GM12878 (cell line): ENCODE measurements around the gene CDK11B. TPM values are rescaled to one million over a fixed set of nuclear protein-coding genes. Genes with fewer than 3 reads are reported as not detected.

Experiments
- ATAC-seq: fragments of 200-7000 bp; cut with Tn5 transposase; 3 replicates; pipeline ENCODE4 v1.9.1; 2020; ENCODE audit warnings: mild to moderate bottlenecking, moderate library complexity
- BruUV-seq: library from RNA; stranded (reverse); fragments of 400-500 nt; replicated peaks from 2 replicates; lab custom pipeline; 2021; lab: Mats Ljungman, UMichigan
- CTCF ChIA-PET: fragments of 300-600 bp; sonication (Branson Sonifier 250); formaldehyde crosslinking; extraction: SDS; loops from one replicate; lab custom pipeline; 2021; ENCODE audit warnings: inconsistent platforms; lab: Yijun Ruan, JAX
- POLR2A ChIA-PET: fragments of 350-600 bp; formaldehyde crosslinking; extraction: SDS; loops from one replicate; lab custom pipeline; 2021; ENCODE audit warnings: inconsistent platforms; lab: Charles Lee
- RAD21 ChIA-PET: fragments of 300-600 bp; sonication (Branson Sonifier 250); formaldehyde crosslinking; loops from one replicate; lab custom pipeline; 2023; ENCODE audit warnings: antibody characterized with exemption; ENCODE audit not compliant: unreplicated experiment; lab: Charles Lee
- SMC1A ChIA-PET: fragments of 300-600 bp; sonication (Branson Sonifier 250); formaldehyde crosslinking; loops from one replicate; lab custom pipeline; 2023; ENCODE audit not compliant: unreplicated experiment, uncharacterized antibody; lab: Charles Lee
- DNase-seq: peaks from one replicate; pipeline ENCODE4 v3.0.0-alpha.2; 2011; ENCODE audit warnings: low read depth, low spot score
- FAIRE-seq: peaks from 3 replicates; lab custom pipeline; 2011; peaks lifted over from hg19 to GRCh38; lab: Jason Lieb, UNC
- H2AFZ ChIP-seq: 2 replicates; pipeline ENCODE4 v1.6.0; 2011; ENCODE audit warnings: low read depth, low read length, control low read depth; ENCODE audit not compliant: control insufficient read depth
- H3K27ac ChIP-seq: 2 replicates; pipeline ENCODE4 v1.5.1; 2011; ENCODE audit warnings: control low read depth; ENCODE audit not compliant: control insufficient read depth, insufficient read depth
- H3K27me3 ChIP-seq, 2 experiments: replicated peaks in 1 of 2; 2 replicates each; pipeline versions ENCODE4 v1.6.0 to v1.6.1; 2011; ENCODE audit warnings: low read length in 1 of 2; ENCODE audit not compliant: control insufficient read depth in 2 of 2, insufficient read depth in 2 of 2
- H3K36me3 ChIP-seq, 2 experiments: 2 replicates each; pipeline ENCODE4 v1.5.1; 2011; ENCODE audit warnings: low read length in 1 of 2; ENCODE audit not compliant: control insufficient read depth in 2 of 2, insufficient read depth in 2 of 2
- H3K4me1 ChIP-seq: 2 replicates; pipeline ENCODE4 v1.6.1; 2011; ENCODE audit warnings: mild to moderate bottlenecking, low read length, moderate library complexity, mixed read lengths; ENCODE audit not compliant: control insufficient read depth, insufficient read depth
- H3K4me2 ChIP-seq: 2 replicates; pipeline ENCODE4 v1.6.0; 2011; ENCODE audit warnings: control low read depth; ENCODE audit not compliant: control insufficient read depth, insufficient read depth
- H3K4me3 ChIP-seq: fragments of 200-600 bp; sonication (generic); 2 replicates; pipeline ENCODE4 v1.5.1; 2016
- H3K79me2 ChIP-seq: 2 replicates; pipeline ENCODE4 v1.6.0; 2011; ENCODE audit warnings: low read length; ENCODE audit not compliant: control insufficient read depth, insufficient read depth
- H3K9ac ChIP-seq: 2 replicates; pipeline ENCODE4 v1.8.0; 2011; ENCODE audit warnings: low read length, control low read depth, mixed read lengths; ENCODE audit not compliant: control insufficient read depth, insufficient read depth
- H3K9me3 ChIP-seq: replicated peaks from 3 replicates; pipeline ENCODE4 v1.5.1; 2011; ENCODE audit warnings: mild to moderate bottlenecking, low read length; ENCODE audit not compliant: control insufficient read depth, insufficient read depth
- H4K20me1 ChIP-seq: 2 replicates; pipeline ENCODE4 v1.6.0; 2011; ENCODE audit not compliant: control insufficient read depth, insufficient read depth
- MXI1 ChIP-seq: fragments of 150-350 bp; IDR thresholded peaks from 2 replicates; pipeline ENCODE4 v1.6.1; 2011; ENCODE audit warnings: low read depth, mild to moderate bottlenecking, inconsistent platforms, low read length, improper control_type of control experiment
- NR2C2 ChIP-seq: IDR thresholded peaks from 2 replicates; pipeline ENCODE4 v1.6.1; 2011; ENCODE audit warnings: borderline replicate concordance, low read depth; ENCODE audit not compliant: control insufficient read depth, insufficient read length
- RUNX3 ChIP-seq: IDR thresholded peaks from 2 replicates; pipeline ENCODE4 v1.6.1; 2012; ENCODE audit warnings: low read length, inconsistent platforms
- SMAD1 ChIP-seq: fragments of 450-650 bp; IDR thresholded peaks from 2 replicates; pipeline ENCODE4 v1.6.1; 2018; ENCODE audit warnings: mild to moderate bottlenecking, low read depth; ENCODE audit not compliant: partially characterized antibody
- WGBS: methylation state at CpG from one replicate; pipeline ENCODE4 v1.1.6; 2016; ENCODE audit warnings: low lambda C conversion rate; ENCODE audit not compliant: insufficient replicate concordance, insufficient coverage; ENCODE audit errors: missing lambda C conversion rate; 5-methylcytosine and 5-hydroxymethylcytosine counted together
- in situ Hi-C: fragments of 300-500 bp; cut with MboI; formaldehyde crosslinking; loops from 9 replicates; pipeline ENCODE4 v1.14.3; 2018; ENCODE audit warnings: mixed read lengths
- intact Hi-C: fragments of 100-400 bp; cut with micrococcal nuclease; formaldehyde crosslinking; loops from one replicate; pipeline ENCODE4 v1.14.2; 2022; ENCODE audit not compliant: unreplicated experiment
- polyA plus RNA-seq, 11 experiments: library from polyadenylated mRNA; depleted of rRNA in 4 of 11; unstranded in 6 of 11; stranded (reverse) in 5 of 11; fragments of >200 nt; fragmentation: Nextera tagmentation in 4 of 11; fragmentation: Illumina TruSeq in 1 of 11; extraction: Ambion mirVana in 4 of 11; extraction: Trizol in 1 of 11; gene quantifications; 1 replicate in 1 of 11; 2 replicates in 10 of 11; pipeline versions ENCODE4 v1.2.1 to v1.2.3, GENCODE V29; 2011 to 2016; ENCODE audit warnings: inconsistent platforms in 2 of 11, missing spikeins in 2 of 11, low read depth in 1 of 11
- total RNA-seq, 4 experiments: library from RNA; depleted of rRNA in 3 of 4; stranded (reverse); fragments of >200 nt in 3 of 4; fragmentation: Illumina TruSeq in 1 of 4; extraction: Trizol in 1 of 4; gene quantifications; 2 replicates each; pipeline versions ENCODE4 v1.2.1 to v1.2.3, GENCODE V29; 2013 to 2021
- TF ChIP-seq, protein P1 (sequence below): fragments of 450-650 bp; IDR thresholded peaks from 2 replicates; pipeline ENCODE4 v1.6.1; 2018; ENCODE audit warnings: borderline replicate concordance, mild to moderate bottlenecking; ENCODE audit not compliant: partially characterized antibody
- TF ChIP-seq, protein P2 (sequence below), 3 experiments: IDR thresholded peaks in 2 of 3; conservative IDR thresholded peaks in 1 of 3; 2 replicates each; pipeline ENCODE4 v1.5.1; 2011; ENCODE audit warnings: low read depth in 3 of 3, low read length in 3 of 3, mild to moderate bottlenecking in 3 of 3, control low read depth in 2 of 3, moderate library complexity in 2 of 3, inconsistent platforms in 1 of 3, mixed read lengths in 1 of 3; ENCODE audit not compliant: control insufficient read depth in 2 of 3, insufficient read depth in 1 of 3; ENCODE audit errors: extremely low read depth in 1 of 3

CDK11B gene
- total and polyA plus RNA-seq, 10 of the 15 experiments (the other 5 are each of a cell fraction or from before 2014, with no cell fraction given) = 3.2 to 30.9 (median 18.0) TPM

- peak; percentile 15; the same call in 1 of the 2 replicates for TF ChIP-seq MXI1
- no peak for TF ChIP-seq NR2C2
- TF ChIP-seq RUNX3 = peak; percentile 18; the same call in 1 of the 2 replicates
- in situ Hi-C loops = no loop called here
- no peak for DNase-seq
- Histone ChIP-seq H3K9me3 (no peaks in the 10 kb centered on the region), H3K9ac (peak overlapping the region; percentile 24; the same call in 1 of the 2 replicates), H3K27me3 (no peaks in the 10 kb centered on the region; a peak in 1 of 4 replicates), H3K4me3 (peak overlapping the region; percentile 80), H3K4me1 (peaks cover 15% of the 10 kb centered on the region), H3K4me2 (peak overlapping the region; percentile 75), H3K79me2 (peaks cover 3% of the 10 kb centered on the region), H4K20me1 (0 out of 2 replicates have a peak, but pooled peaks cover 3% of the 10 kb centered on the region), H2AFZ (no peak overlapping the region; the same call in 1 of the 2 replicates), H3K36me3 (peaks cover 0 to 2% of the 10 kb centered on the region in 2 experiments; a peak in 1 of 4 replicates), H3K27ac (no peak overlapping the region)
- ChIA-PET POLR2A (interaction anchor here (0.5 to 1.5 kb wide), 3 partner anchors 15 to 294 kb away, joined by 3 to 8 read pairs (median 4); no protein-coding TSS in a partner anchor), SMC1A (interaction anchor here (1.0 to 1.8 kb wide), 3 partner anchors 12 to 291 kb away, joined by 3 to 9 read pairs (median 4); no protein-coding TSS in a partner anchor), RAD21 (interaction anchor here (1.2 to 2.8 kb wide), 3 partner anchors 15 to 64 kb away, joined by 3 to 8 read pairs (median 7); no protein-coding TSS in a partner anchor), CTCF (interaction anchor here (1.0 to 1.6 kb wide), 3 partner anchors 10 to 16 kb away, joined by 3 to 6 read pairs (median 5); no protein-coding TSS in a partner anchor)
- 58% methylated on average over 30 of the region's 30 CpGs for WGBS
- peak; percentile 18 for FAIRE-seq
- no peak for ATAC-seq
- intact Hi-C loops = no loop called here
- BruUV-seq = TSS peak; percentile 80
Observed at GRCh38 chr1:1614204-1614953, 44.4 kb downstream of the CDK11B start.

DNA sequence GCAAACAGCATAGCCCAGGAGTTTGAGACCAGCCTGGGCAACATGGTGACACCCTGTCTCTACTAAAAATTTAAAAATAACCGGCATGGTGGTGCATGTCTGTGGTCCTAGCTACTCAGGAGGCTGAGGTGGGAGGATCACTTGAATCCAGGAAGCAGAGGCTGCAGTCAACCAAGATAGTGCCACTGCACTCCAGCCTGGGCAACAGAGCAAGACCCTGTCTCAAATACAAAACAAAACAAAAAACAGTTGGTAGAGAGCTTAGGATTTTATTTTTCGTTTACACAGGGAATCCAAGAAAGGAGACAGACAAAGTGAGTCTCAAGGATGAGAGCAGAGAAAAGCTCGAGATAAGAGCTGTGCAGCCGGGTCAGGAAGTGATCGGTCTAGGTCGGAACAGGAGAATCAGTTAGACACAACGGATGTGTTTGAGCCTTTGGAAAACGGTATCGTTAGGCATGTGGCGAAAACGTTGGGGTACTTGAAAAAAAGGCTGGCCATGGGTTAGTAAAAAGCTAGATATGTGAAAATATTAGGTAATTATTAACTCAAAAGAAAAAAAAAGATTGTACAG lies 45.2 kb downstream of the CDK11B start:
- H3K36me3 ChIP-seq = peaks cover 0 to 2% of the 10 kb centered on the region in 2 experiments; a peak in 1 of 4 replicates
- intact Hi-C loops = no loop called here
- H4K20me1 ChIP-seq = 0 out of 2 replicates have a peak, but pooled peaks cover 3% of the 10 kb centered on the region
- DNase-seq (no peak), FAIRE-seq (no peak), ATAC-seq (no peak)
- H3K79me2 ChIP-seq = peaks cover 3% of the 10 kb centered on the region
- no peak overlapping the region for H3K4me3 ChIP-seq
- H3K4me1 ChIP-seq = peaks cover 15% of the 10 kb centered on the region
- WGBS = 76% methylated on average over 11 of the region's 11 CpGs
- no peak overlapping the region for H3K9ac ChIP-seq
- H3K27me3 ChIP-seq = no peaks in the 10 kb centered on the region; a peak in 1 of 4 replicates
- H2AFZ ChIP-seq = no peak overlapping the region
- ChIA-PET SMC1A (interaction anchor here (1.0 to 1.8 kb wide), 3 partner anchors 11 to 292 kb away, joined by 3 to 9 read pairs (median 4); no protein-coding TSS in a partner anchor), POLR2A (interaction anchor here (1.2 kb wide), 1 partner anchor 295 kb away, joined by 3 read pairs; no protein-coding TSS in a partner anchor), CTCF (interaction anchor here (1.0 to 1.6 kb wide), 2 partner anchors 16 kb away, joined by 3 to 6 read pairs; no protein-coding TSS in a partner anchor), RAD21 (interaction anchor here (2.8 kb wide), 1 partner anchor 65 kb away, joined by 8 read pairs; no protein-coding TSS in a partner anchor)
- BruUV-seq = no TSS peak
- H3K9me3 ChIP-seq = no peaks in the 10 kb centered on the region
- in situ Hi-C loops = no loop called here
- H3K4me2 ChIP-seq = no peak overlapping the region
- H3K27ac ChIP-seq = no peak overlapping the region
- TF ChIP-seq, protein P1, sequence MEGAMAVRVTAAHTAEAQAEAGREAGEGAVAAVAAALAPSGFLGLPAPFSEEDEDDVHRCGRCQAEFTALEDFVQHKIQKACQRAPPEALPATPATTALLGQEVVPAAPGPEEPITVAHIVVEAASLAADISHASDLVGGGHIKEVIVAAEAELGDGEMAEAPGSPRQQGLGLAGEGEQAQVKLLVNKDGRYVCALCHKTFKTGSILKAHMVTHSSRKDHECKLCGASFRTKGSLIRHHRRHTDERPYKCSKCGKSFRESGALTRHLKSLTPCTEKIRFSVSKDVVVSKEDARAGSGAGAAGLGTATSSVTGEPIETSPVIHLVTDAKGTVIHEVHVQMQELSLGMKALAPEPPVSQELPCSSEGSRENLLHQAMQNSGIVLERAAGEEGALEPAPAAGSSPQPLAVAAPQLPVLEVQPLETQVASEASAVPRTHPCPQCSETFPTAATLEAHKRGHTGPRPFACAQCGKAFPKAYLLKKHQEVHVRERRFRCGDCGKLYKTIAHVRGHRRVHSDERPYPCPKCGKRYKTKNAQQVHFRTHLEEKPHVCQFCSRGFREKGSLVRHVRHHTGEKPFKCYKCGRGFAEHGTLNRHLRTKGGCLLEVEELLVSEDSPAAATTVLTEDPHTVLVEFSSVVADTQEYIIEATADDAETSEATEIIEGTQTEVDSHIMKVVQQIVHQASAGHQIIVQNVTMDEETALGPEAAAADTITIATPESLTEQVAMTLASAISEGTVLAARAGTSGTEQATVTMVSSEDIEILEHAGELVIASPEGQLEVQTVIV = no peak
- TF ChIP-seq, protein P2, sequence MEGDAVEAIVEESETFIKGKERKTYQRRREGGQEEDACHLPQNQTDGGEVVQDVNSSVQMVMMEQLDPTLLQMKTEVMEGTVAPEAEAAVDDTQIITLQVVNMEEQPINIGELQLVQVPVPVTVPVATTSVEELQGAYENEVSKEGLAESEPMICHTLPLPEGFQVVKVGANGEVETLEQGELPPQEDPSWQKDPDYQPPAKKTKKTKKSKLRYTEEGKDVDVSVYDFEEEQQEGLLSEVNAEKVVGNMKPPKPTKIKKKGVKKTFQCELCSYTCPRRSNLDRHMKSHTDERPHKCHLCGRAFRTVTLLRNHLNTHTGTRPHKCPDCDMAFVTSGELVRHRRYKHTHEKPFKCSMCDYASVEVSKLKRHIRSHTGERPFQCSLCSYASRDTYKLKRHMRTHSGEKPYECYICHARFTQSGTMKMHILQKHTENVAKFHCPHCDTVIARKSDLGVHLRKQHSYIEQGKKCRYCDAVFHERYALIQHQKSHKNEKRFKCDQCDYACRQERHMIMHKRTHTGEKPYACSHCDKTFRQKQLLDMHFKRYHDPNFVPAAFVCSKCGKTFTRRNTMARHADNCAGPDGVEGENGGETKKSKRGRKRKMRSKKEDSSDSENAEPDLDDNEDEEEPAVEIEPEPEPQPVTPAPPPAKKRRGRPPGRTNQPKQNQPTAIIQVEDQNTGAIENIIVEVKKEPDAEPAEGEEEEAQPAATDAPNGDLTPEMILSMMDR (IDR thresholded peaks at IDR 0.05 in 2 of 3, conservative IDR thresholded peaks at IDR 0.05 in 1 of 3; ENCODE audit: control insufficient read depth in 2 of 3, extremely low read depth in 1 of 3, insufficient read depth in 1 of 3, low read depth in 3 of 3, low read length in 3 of 3) = no peak
- no peak for TF ChIP-seq SMAD1
